Activated naive CD8-positive, alpha-beta T cell treated with anti-CD3 and anti-CD28 coated beads, Interleukin-2, amount 10 ng/mL, durations not matched to agents 7 days and 5 days (primary cell): ENCODE measurements around the gene TLCD3A. TPM values are rescaled to one million over a fixed set of nuclear protein-coding genes. Genes with fewer than 3 reads are reported as not detected.
A peak's percentile ranks its signal among the peaks of the same experiment; 100 is the strongest.

ENCODE experiments used
- ATAC-seq: fragments of 150-1000 bp; cut with Tn5 transposase; one replicate; pipeline ENCODE4 v1.10.0; 2021; ENCODE audit warnings: low read depth, moderate library complexity
- POLR2A ChIA-PET: fragments of 350-600 bp; sonication (Branson Sonifier 250); formaldehyde crosslinking; loops from one replicate; lab custom pipeline; 2021; ENCODE audit warnings: antibody characterized with exemption; lab: Charles Lee
- DNase-seq: peaks from one replicate; pipeline ENCODE4 v3.0.0; 2021
- H3K27ac Mint-ChIP-seq: one replicate; pipeline ENCODE4 v1.8.0; 2022; ENCODE audit warnings: mild to moderate bottlenecking, mixed read lengths
- H3K27me3 Mint-ChIP-seq: one replicate; pipeline ENCODE4 v1.8.0; 2022; ENCODE audit warnings: mild to moderate bottlenecking, moderate library complexity, mixed read lengths
- H3K36me3 Mint-ChIP-seq: one replicate; pipeline ENCODE4 v1.8.0; 2021; ENCODE audit warnings: mild to moderate bottlenecking, mixed read lengths
- H3K4me1 Mint-ChIP-seq: one replicate; pipeline ENCODE4 v1.8.0; 2021; ENCODE audit warnings: mixed read lengths
- H3K4me3 Mint-ChIP-seq: one replicate; pipeline ENCODE4 v1.8.0; 2022; ENCODE audit warnings: mild to moderate bottlenecking, moderate library complexity, mixed read lengths
- H3K9me3 Mint-ChIP-seq: one replicate; pipeline ENCODE4 v1.8.0; 2021; ENCODE audit warnings: mixed read lengths
- total RNA-seq, 2 experiments: library from RNA; stranded (reverse); gene quantifications; one replicate each; pipeline ENCODE4 v1.2.3, GENCODE V29; 2021

TLCD3A gene
- total RNA-seq, 2 experiments from 2014 or later = 12.5 to 13.1 TPM

DNA sequence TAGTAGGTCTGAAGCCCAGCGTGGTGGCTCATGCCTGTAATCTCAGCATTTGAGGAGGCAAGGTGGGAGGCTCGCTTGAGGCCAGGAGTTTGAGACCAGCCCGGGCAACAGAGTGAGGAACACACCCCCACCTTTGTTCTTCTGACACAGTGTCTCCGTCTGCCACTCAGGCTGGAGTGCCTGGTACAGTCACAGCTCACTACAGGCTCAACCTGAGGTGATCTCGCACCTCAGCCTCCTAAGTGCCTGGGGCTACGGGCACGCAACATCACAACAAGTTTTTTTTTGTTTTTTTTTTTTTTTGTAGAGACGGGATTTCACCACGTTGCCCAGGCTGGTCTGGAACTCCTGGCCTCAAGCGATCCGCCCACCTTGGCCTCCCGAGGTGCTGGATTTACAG, 6.7 kb upstream of the TLCD3A start:
- ATAC-seq (no peak), DNase-seq (no peak)
- no peak overlapping the region for H3K27ac Mint-ChIP-seq
- POLR2A ChIA-PET = interaction anchor here (0.7 kb wide), 1 partner anchor 25 kb away, joined by 3 read pairs; no protein-coding TSS in a partner anchor
- peaks cover 3% of the 10 kb centered on the region for H3K27me3 Mint-ChIP-seq
- H3K4me1 Mint-ChIP-seq = peaks cover 3% of the 10 kb centered on the region
- H3K36me3 Mint-ChIP-seq = no peaks in the 10 kb centered on the region
- no peak overlapping the region for H3K4me3 Mint-ChIP-seq
- peaks cover 3% of the 10 kb centered on the region for H3K9me3 Mint-ChIP-seq

DNA sequence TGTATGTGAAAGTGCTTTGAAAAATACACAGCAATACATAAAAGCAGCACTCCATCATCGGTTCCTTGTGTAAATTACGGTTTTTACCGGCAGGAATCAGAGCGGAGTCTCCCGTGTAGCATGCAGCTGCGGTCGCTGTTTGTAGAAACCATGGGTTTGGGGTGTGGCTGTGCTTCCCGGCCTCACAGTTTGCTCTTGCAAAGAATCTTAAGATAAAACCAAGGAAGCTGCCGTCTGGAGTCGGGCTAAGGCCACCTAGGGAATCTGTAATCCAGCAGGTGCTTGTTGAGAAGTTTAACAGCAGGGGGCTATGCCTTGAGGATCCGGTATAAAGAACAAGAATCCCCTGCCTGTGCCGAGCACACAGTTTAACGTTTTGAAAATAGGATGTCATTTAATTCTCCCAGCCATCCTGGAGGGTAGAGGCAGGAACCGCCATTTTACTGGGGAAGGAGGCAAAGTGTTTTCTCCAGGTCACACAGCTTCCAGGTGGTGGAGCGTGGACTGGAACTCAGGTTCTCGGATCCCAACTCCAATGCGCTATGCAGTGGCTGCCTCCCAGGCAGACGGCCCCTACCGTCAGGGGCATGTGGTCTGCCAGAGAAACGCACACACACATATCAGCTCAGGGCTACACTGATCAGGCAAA, 6.0 kb upstream of the TLCD3A start:
- ATAC-seq (no peak), DNase-seq (no peak)
- H3K9me3 Mint-ChIP-seq = peaks cover 3% of the 10 kb centered on the region
- H3K36me3 Mint-ChIP-seq = no peaks in the 10 kb centered on the region
- H3K27me3 Mint-ChIP-seq = peaks cover 3% of the 10 kb centered on the region
- H3K4me1 Mint-ChIP-seq = peaks cover 3% of the 10 kb centered on the region
- H3K4me3 Mint-ChIP-seq = no peak overlapping the region
- no peak overlapping the region for H3K27ac Mint-ChIP-seq
- POLR2A ChIA-PET = no interaction called here

DNA sequence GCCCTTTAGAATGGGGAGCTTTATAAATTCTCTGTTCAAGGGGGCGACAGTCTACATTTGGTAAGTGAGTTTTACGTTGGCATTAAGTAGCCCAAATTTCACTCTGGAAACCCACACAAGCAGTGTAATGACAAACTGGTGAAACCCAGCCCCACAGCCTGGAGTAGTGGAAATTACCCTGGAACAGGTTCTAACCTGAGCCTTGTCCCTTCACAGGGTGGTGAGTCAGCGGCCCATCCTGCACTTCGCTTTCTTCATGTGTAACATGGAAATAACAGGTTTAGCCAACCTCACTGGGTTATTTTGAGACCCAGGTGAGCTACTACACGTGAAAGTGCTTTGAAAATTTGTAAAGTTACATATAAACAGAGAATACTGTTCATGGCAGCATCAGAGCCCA, 3.5 kb upstream of the TLCD3A start:
- POLR2A ChIA-PET = no interaction called here
- H3K27ac Mint-ChIP-seq = no peak overlapping the region
- ATAC-seq = no peak
- no peak overlapping the region for H3K4me3 Mint-ChIP-seq
- peaks cover 4% of the 10 kb centered on the region for H3K36me3 Mint-ChIP-seq
- peaks cover 11% of the 10 kb centered on the region for H3K4me1 Mint-ChIP-seq
- DNase-seq = no peak
- H3K27me3 Mint-ChIP-seq = peaks cover 3% of the 10 kb centered on the region
- peaks cover 3% of the 10 kb centered on the region for H3K9me3 Mint-ChIP-seq

DNA sequence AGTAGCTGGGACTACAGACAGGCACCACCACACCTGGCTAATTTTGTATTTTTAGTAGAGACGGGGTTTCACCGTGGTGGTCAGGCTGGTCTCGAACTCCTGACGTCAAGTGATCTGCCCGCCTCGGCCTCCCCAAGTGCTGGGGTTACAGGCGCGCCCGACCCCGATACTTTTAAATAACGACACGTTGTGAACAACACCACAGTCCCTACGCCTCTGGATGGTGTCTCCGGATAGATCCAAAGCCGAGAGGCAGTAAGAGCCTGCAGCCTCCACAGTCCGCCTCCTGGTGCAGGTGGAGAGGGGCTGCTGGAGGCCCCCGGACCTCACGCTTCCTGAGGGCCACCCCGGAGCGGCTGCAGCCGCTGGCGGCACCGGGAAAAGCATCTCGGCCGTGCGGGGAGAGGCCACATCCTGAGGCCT, 741 bp upstream of the TLCD3A start:
- POLR2A ChIA-PET = interaction anchor here (0.8 kb wide), 1 partner anchor 21 kb away, joined by 3 read pairs; the partner anchor contains the start of gene GEMIN4
- Mint-ChIP-seq H3K36me3 (peaks cover 20% of the 10 kb centered on the region), H3K4me3 (peak overlapping the region; percentile 77), H3K27me3 (peaks cover 3% of the 10 kb centered on the region), H3K4me1 (peaks cover 16% of the 10 kb centered on the region), H3K27ac (peak overlapping the region; percentile 9), H3K9me3 (no peaks in the 10 kb centered on the region)
- ATAC-seq (peak; percentile 37), DNase-seq (no peak)

DNA sequence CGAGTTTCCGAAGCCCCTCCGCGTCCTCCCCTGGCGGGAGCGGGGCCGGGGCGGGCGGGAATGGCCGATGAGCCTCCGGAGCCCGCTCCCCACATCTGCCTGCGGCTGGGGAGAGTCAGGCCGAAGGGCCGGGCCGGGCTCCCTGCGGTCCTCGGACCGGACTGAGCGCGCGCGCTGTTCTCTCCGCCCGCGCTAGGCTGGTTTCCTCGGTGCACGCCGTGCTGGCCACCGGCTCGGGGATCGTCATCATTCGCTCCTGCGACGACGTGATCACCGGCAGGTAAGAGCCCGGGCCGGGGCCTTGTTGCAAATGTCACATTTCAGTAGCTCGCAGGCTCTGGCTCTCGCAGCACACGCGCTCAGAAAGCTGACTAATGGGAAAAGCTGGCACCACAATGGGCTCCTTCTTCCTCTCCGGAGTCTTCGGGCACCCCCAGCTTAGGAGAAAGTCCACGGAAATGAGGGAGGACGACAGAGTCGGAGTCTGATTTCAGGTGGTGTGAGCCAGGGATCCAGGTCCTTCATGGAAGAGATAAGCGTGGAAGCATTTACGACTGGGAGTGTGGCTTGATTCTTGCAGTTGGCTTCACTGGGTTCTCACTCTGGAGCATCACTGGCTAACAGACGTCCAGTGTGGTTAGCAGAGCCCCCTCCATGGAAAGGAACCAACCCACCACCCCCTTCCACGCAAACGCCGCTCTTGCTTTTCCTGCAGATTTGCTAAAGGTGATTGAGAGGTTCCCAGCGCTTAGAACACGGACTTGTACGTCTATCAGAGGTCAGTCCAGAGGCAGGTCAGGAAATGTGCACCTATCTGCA, 715 bp downstream of the TLCD3A start:
- peaks cover 16% of the 10 kb centered on the region for H3K4me1 Mint-ChIP-seq
- peak; percentile 48 for ATAC-seq
- POLR2A ChIA-PET = interaction anchor here (1.0 to 1.6 kb wide), 6 partner anchors 13 to 48 kb away, joined by 3 to 5 read pairs (median 4); partner anchors contain the start of genes GEMIN4, GLOD4 and VPS53

DNA sequence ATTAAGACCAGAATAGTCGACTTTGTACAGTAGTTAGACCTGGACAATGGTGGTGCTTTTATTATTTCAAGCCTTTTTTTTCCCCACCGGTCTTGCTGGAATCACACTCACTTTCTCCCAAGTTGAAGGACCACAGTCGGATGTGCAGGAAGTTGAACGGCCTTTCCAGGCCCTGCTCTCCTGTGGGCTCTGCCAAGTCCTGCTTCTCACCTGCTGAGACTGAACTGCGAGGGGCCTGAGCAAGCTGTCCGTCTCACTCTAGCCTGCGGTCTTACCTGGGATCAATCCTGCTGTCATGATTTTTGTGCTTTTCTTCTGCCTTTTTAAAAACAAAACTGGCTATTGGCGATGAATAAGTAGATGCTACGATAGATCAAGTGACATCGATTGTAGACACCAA, 1.3 kb downstream of the TLCD3A start:
- H3K27me3 Mint-ChIP-seq = peaks cover 3% of the 10 kb centered on the region
- POLR2A ChIA-PET = interaction anchor here (1.0 to 1.6 kb wide), 4 partner anchors 12 to 48 kb away, joined by 3 to 5 read pairs (median 4); partner anchors contain the start of genes GEMIN4, GLOD4 and VPS53
- ATAC-seq (no peak), DNase-seq (no peak)
- peak overlapping the region; percentile 90 for H3K4me3 Mint-ChIP-seq
- H3K9me3 Mint-ChIP-seq = no peaks in the 10 kb centered on the region
- peaks cover 27% of the 10 kb centered on the region for H3K36me3 Mint-ChIP-seq
- peak overlapping the region; percentile 72 for H3K27ac Mint-ChIP-seq
- H3K4me1 Mint-ChIP-seq = peaks cover 18% of the 10 kb centered on the region

More for the DNA sequence above, 715 bp downstream of the TLCD3A start:
- Mint-ChIP-seq H3K9me3 (no peaks in the 10 kb centered on the region), H3K4me3 (peak overlapping the region; percentile 90), H3K27ac (peak overlapping the region; percentile 72), H3K27me3 (peaks cover 3% of the 10 kb centered on the region), H3K36me3 (peaks cover 27% of the 10 kb centered on the region)
- DNase-seq = peak; percentile 65

DNA sequence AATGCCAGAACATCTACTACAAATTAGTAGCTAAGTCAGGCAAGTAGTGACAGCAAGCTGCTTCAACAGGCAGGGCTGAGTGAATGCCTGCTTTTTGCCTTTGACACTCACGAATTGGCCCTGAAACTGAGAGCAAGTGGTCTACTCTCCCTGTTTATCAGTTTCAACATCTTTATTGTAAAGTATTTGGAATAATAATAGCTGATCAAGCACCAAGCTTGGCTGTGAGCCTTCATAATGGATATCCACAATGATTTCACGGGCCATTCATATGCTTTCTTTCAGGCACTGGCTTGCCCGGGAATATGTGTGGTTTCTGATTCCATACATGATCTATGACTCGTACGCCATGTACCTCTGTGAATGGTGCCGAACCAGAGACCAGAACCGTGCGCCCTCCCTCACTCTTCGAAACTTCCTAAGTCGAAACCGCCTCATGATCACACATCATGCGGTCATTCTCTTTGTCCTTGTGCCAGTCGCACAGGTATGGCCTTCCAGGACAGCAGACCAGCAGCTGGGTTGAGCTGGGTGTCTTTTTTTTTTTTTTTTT, 5.2 kb downstream of the TLCD3A start:
- ATAC-seq = no peak

DNA sequence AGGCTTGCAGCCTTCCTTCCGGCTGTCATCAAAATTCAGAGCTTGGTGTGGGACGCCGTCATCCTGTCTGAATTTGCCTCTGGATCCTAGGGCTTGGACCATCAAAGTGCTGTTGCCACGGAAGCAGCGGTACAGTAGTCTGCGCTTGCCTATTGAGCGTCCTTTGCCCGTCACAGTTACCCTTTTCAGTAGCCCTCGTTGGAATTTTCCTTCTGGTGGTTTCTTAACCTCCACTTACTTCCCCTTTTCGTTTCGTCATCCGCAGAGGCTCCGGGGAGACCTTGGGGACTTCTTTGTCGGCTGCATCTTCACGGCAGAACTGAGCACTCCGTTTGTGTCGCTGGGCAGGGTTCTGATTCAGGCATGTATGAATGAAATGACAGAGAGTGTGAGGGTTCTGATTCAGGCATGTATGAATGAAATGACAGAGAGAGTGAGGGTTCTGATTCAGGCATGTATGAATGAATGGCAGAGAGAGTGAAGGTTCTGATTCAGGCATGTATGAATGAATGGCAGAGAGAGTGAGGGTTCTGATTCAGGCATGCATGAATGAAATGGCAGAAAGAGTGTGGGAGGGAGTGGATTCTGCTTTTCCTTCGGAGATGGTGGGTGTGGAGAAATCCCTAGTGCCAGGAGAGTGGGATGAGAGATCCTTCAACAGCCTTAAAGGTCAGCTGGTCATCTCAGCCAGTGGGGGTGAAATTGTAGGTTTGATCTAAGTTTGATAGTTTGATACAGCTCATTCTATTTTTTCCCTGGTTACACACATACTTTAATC, 8.0 kb downstream of the TLCD3A start:
- peak overlapping the region; percentile 5 for H3K4me3 Mint-ChIP-seq
- POLR2A ChIA-PET = no interaction called here
- no peaks in the 10 kb centered on the region for H3K9me3 Mint-ChIP-seq

More for the DNA sequence above, 5.2 kb downstream of the TLCD3A start:
- peaks cover 41% of the 10 kb centered on the region for H3K36me3 Mint-ChIP-seq
- POLR2A ChIA-PET = interaction anchor here (1.3 kb wide), 1 partner anchor 14 kb away, joined by 3 read pairs; no protein-coding TSS in a partner anchor
- no peak for DNase-seq
- H3K27me3 Mint-ChIP-seq = no peaks in the 10 kb centered on the region
- H3K4me1 Mint-ChIP-seq = peaks cover 24% of the 10 kb centered on the region
- H3K9me3 Mint-ChIP-seq = no peaks in the 10 kb centered on the region
- no peak overlapping the region for H3K4me3 Mint-ChIP-seq
- H3K27ac Mint-ChIP-seq = no peak overlapping the region

DNA sequence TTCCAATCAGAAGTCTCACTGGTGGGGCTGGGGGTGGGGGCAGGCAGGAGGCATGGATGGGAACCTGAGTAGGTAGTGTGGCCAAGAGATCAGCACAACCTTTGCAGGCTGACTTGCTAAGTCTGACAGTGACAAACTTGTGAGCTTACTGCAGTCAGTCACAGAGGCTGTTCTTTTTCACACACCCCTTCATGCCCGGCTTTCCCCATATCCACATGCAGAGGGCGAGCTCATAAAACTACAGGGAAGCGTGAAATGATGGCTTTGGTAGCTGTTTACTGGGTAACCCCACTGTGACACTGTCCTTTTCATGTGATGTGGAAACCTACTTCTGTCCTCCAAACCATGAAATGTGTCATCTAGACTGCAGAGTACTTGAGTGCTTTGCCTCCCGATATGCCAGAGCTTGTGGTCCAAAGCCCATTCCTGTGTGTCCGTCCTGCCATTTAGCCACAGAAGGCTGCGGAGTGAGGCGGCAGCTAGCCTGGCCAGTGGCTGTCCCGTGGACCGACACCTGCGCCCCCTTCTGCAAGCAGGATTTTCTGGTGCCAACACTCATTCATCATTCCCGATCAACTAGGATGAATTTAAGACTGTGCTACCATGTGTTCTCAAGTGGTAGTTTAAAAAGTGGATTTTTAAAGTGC, 9.9 kb downstream of the TLCD3A start:
- H3K27me3 Mint-ChIP-seq = no peaks in the 10 kb centered on the region
- peaks cover 13% of the 10 kb centered on the region for H3K4me1 Mint-ChIP-seq
- H3K4me3 Mint-ChIP-seq = no peak overlapping the region
- peaks cover 31% of the 10 kb centered on the region for H3K36me3 Mint-ChIP-seq
- ATAC-seq (no peak), DNase-seq (no peak)
- no peaks in the 10 kb centered on the region for H3K9me3 Mint-ChIP-seq
- no peak overlapping the region for H3K27ac Mint-ChIP-seq
- POLR2A ChIA-PET = no interaction called here

More for the DNA sequence above, 8.0 kb downstream of the TLCD3A start:
- H3K27ac Mint-ChIP-seq = peak overlapping the region; percentile 75
- ATAC-seq (peak; percentile 52), DNase-seq (no peak)
- no peaks in the 10 kb centered on the region for H3K27me3 Mint-ChIP-seq
- H3K4me1 Mint-ChIP-seq = peaks cover 13% of the 10 kb centered on the region
- peaks cover 38% of the 10 kb centered on the region for H3K36me3 Mint-ChIP-seq

DNA sequence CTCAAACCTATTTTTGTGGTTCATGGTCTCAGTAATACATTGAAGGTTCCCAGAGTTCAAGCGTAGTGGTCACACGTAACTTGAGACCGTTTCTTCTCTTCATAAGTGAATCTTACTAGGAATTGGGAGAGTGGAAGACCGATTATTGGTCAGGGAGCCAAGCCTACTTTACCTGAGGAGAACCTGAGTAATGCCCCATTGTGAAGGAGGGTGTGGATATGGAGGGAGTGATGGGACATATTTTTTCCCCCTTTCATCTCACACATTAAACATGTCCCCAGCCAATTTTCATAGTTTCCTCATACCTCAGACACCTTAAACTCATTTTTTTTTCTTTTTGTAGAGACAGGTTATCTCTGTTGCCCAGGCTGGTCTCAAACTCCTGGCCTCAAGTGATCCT, 10.7 kb downstream of the TLCD3A start:
- Mint-ChIP-seq H3K4me3 (no peak overlapping the region), H3K27ac (peak overlapping the region; percentile 56), H3K36me3 (peaks cover 31% of the 10 kb centered on the region), H3K9me3 (no peaks in the 10 kb centered on the region), H3K27me3 (no peaks in the 10 kb centered on the region), H3K4me1 (peaks cover 13% of the 10 kb centered on the region)
- ATAC-seq (no peak), DNase-seq (no peak)
- POLR2A ChIA-PET = interaction anchor here (0.7 kb wide), 1 partner anchor 38 kb away, joined by 3 read pairs; no protein-coding TSS in a partner anchor

DNA sequence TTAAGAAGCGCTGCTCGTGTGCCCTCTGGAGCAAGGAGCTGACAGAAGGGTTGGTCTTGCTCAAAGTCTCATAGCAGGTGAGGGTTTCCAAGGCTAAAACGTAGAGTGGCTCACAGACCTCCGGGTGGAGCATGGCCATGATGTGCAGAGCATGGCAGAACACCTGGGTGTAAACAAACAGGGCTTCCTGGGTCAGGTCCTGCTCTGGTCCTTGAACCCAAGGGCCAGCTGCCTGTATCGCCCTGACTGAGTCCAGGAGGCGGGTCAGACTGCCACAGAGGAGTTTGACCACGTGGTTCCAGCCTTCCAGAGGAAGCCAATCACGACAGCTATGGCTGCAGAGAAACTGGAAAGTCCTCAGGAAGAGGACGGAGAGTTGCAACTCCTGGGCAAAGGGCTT, 12.5 kb downstream of the TLCD3A start:
- ATAC-seq (no peak), DNase-seq (no peak)
- Mint-ChIP-seq H3K4me1 (peaks cover 17% of the 10 kb centered on the region), H3K27me3 (no peaks in the 10 kb centered on the region), H3K9me3 (peaks cover 4% of the 10 kb centered on the region), H3K4me3 (no peak overlapping the region), H3K27ac (no peak overlapping the region), H3K36me3 (peaks cover 42% of the 10 kb centered on the region)
- POLR2A ChIA-PET = interaction anchor here (1.2 kb wide), 1 partner anchor 12 kb away, joined by 4 read pairs; no protein-coding TSS in a partner anchor

DNA sequence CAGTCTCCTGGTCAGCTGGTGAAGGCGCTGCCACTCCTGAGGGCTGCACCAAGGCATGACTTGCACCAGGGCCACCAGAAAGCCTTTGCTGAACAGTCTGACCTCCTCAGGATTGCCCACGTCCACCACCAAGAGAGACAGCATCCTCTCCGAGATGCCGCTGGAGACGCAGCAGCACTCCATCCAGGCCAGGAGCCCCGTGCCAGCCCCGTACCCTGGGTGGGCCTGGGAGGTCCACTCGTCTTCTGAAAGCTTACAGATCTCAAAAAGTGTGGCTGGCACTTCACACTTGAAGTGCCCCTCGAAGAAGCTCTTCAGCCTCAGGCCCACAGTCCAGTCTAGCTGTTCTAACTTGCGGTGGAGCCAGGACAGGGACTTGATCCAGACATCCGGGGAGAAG, 13.0 kb downstream of the TLCD3A start:
- DNase-seq = no peak
- POLR2A ChIA-PET = interaction anchor here (1.2 kb wide), 1 partner anchor 12 kb away, joined by 4 read pairs; no protein-coding TSS in a partner anchor
- ATAC-seq = no peak
- Mint-ChIP-seq H3K27ac (no peak overlapping the region), H3K27me3 (no peaks in the 10 kb centered on the region), H3K9me3 (peaks cover 4% of the 10 kb centered on the region), H3K4me1 (peaks cover 17% of the 10 kb centered on the region), H3K36me3 (peaks cover 45% of the 10 kb centered on the region), H3K4me3 (no peak overlapping the region)
